Thyroid gland (tissue), 4 donors: ENCODE results near the gene INTS15.

Experiments
- POLR2A ChIP-seq, 2 donors: fragments of 450-650 bp; IDR thresholded peaks; one replicate each; pipeline ENCODE4 v1.6.1; 2017; ENCODE audit warnings: antibody characterized with exemption in 2 of 2, mild to moderate bottlenecking in 2 of 2, moderate library complexity in 1 of 2
- TF ChIP-seq, protein P1 (sequence below), 6 experiments: fragments of 200-600 bp in 3 of 6; fragments of 450-650 bp in 3 of 6; sonication (generic) in 3 of 6; IDR thresholded peaks; one replicate each; pipeline ENCODE4 v1.5.1; 2016 to 2019; ENCODE audit warnings: antibody characterized with exemption in 6 of 6, mild to moderate bottlenecking in 2 of 6, inconsistent platforms in 1 of 6, moderate library complexity in 1 of 6

DNA sequence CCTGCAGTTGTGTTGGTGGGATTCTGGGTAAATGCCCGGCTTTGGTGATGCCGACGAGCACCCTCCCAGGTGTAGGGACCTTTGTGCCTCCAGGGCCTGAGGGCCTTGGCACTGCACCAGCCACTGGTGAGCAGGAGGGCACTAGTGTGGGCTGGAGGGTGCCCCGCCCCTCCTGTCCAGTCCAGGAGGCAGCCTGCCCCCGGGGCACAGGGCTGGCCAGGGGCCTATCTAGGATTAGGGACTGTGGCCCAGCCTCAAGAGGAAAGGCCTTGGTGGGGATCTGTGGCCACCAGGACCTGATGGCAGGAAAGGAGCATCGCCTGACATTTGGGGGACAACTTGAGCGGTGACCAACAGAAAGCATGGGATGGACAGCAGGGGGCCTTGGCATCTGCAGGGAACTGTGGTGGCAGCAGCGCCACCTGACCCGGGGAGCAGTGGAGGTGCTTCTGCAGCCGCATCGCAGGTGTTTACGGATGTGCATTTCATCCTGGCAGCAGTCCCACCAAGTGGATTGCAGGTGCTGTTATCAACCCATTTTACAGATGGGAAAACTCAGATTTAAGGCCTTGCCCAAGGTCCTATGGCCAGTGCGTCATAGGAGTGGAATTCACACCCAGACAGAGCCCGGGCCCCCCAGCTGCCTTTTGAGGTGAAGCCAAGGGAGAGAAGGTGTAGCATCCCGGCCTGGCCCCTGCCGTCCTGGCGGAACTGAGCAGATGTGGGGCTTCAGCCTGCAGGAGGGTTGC, 58.4 kb downstream of the INTS15 start:
- TF ChIP-seq, protein P1, sequence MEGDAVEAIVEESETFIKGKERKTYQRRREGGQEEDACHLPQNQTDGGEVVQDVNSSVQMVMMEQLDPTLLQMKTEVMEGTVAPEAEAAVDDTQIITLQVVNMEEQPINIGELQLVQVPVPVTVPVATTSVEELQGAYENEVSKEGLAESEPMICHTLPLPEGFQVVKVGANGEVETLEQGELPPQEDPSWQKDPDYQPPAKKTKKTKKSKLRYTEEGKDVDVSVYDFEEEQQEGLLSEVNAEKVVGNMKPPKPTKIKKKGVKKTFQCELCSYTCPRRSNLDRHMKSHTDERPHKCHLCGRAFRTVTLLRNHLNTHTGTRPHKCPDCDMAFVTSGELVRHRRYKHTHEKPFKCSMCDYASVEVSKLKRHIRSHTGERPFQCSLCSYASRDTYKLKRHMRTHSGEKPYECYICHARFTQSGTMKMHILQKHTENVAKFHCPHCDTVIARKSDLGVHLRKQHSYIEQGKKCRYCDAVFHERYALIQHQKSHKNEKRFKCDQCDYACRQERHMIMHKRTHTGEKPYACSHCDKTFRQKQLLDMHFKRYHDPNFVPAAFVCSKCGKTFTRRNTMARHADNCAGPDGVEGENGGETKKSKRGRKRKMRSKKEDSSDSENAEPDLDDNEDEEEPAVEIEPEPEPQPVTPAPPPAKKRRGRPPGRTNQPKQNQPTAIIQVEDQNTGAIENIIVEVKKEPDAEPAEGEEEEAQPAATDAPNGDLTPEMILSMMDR (IDR thresholded peaks at IDR 0.05) = no peak
- no peak for TF ChIP-seq POLR2A (IDR thresholded peaks at IDR 0.05)
